GM06990 (cell line): ENCODE measurements around the gene PIWIL1.

ENCODE experiments used
- DNase-seq: peaks from one replicate; pipeline ENCODE4 v3.0.0-alpha.2; 2011; ENCODE audit not compliant: insufficient read length; ENCODE audit errors: extremely low read depth
- H3K27me3 ChIP-seq: replicated peaks from 2 replicates; pipeline ENCODE4 v1.6.0; 2011; ENCODE audit warnings: low read length; ENCODE audit not compliant: control insufficient read depth, insufficient read depth
- H3K36me3 ChIP-seq: 2 replicates; pipeline ENCODE4 v1.5.1; 2011; ENCODE audit warnings: low read length; ENCODE audit not compliant: control insufficient read depth, insufficient read depth
- H3K4me3 ChIP-seq: replicated peaks from 2 replicates; pipeline ENCODE4 v1.5.1; 2011; ENCODE audit warnings: low read depth, mild to moderate bottlenecking, control low read depth, low read length
- TF ChIP-seq, protein P1 (sequence below): IDR thresholded peaks from 2 replicates; pipeline ENCODE4 v1.5.1; 2011; ENCODE audit warnings: low read length, control low read depth, mild to moderate bottlenecking, inconsistent platforms; ENCODE audit not compliant: insufficient read depth, poor library complexity, severe bottlenecking

Gene PIWIL1

GRCh38 chr12:130405332-130405731, 67.6 kb downstream of the PIWIL1 start:
- DNase-seq = no peak
- Histone ChIP-seq H3K4me3 (no peak overlapping the region), H3K36me3 (no peaks in the 10 kb centered on the region), H3K27me3 (no peaks in the 10 kb centered on the region)
- TF ChIP-seq, protein P1, sequence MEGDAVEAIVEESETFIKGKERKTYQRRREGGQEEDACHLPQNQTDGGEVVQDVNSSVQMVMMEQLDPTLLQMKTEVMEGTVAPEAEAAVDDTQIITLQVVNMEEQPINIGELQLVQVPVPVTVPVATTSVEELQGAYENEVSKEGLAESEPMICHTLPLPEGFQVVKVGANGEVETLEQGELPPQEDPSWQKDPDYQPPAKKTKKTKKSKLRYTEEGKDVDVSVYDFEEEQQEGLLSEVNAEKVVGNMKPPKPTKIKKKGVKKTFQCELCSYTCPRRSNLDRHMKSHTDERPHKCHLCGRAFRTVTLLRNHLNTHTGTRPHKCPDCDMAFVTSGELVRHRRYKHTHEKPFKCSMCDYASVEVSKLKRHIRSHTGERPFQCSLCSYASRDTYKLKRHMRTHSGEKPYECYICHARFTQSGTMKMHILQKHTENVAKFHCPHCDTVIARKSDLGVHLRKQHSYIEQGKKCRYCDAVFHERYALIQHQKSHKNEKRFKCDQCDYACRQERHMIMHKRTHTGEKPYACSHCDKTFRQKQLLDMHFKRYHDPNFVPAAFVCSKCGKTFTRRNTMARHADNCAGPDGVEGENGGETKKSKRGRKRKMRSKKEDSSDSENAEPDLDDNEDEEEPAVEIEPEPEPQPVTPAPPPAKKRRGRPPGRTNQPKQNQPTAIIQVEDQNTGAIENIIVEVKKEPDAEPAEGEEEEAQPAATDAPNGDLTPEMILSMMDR = no peak

GRCh38 chr12:130412384-130412783, 74.7 kb downstream of the PIWIL1 start:
- Histone ChIP-seq H3K27me3 (no peaks in the 10 kb centered on the region), H3K4me3 (no peak overlapping the region), H3K36me3 (no peaks in the 10 kb centered on the region)
- TF ChIP-seq, protein P1 = no peak
- DNase-seq = no peak

DNA sequence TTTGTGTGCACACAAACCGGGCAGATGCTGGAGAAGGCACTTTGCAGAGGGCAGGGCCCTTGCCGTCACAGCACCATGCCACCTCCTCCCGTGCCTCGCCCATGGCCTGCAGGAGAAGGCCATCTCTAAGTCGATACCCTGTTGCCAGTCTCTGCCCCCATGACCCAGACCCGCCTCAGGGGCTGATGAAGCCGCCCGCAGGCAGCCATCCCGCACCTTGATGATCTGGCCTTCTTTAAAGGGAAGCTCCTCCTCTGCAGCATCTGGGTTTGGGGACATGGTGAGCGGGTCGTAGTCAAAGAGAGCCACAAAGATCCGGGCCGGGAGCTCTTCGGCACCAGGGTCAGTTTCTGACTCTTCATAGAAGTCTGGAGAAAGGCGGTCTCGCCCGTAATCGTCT, 76.2 kb downstream of the PIWIL1 start:
- Histone ChIP-seq H3K27me3 (no peaks in the 10 kb centered on the region), H3K4me3 (no peak overlapping the region), H3K36me3 (no peaks in the 10 kb centered on the region)
- TF ChIP-seq, protein P1 = no peak
- DNase-seq = no peak

DNA sequence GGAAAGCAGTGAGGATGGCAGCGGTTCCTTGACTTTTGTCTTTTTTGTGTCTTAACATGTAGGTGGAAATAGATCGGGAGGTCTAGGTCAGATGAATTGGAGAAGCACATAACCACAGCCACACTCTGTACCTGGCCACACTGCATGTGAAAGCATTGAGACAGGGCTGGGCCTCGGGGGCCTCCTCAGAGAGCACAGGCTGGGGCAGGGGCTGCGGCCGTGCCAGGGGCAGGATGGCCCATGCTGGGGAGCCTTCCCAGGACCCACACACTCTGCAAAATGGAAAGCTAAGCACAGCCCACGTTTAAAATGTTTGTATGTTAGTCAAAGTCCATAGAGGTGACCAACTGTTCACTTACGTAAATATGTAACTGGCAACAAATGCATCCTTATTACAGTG, 76.7 kb downstream of the PIWIL1 start:
- no peak for DNase-seq
- TF ChIP-seq, protein P1 = no peak
- H3K36me3 ChIP-seq = no peaks in the 10 kb centered on the region
- no peak overlapping the region for H3K4me3 ChIP-seq
- no peaks in the 10 kb centered on the region for H3K27me3 ChIP-seq

DNA sequence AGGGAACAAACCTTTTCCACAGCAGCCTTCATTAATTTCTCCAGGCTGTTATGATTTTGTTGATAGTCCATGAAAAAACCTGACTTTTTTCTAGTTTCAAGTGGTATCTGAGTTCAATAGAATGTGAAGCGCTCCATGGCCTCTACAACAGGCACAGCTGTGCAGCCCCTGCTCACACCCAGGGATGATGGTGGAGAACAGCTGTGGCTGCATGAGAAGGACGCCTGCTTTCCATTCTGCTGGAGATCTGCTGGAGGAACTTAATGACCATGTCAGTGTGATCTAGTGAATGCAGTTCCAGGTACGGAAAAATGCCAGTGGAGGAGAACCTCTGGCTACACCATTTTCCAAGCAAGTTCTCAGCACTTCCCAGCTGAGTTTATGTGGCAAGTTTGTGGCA, 80.6 kb downstream of the PIWIL1 start:
- no peak for DNase-seq
- H3K36me3 ChIP-seq = no peaks in the 10 kb centered on the region
- H3K27me3 ChIP-seq = no peaks in the 10 kb centered on the region
- TF ChIP-seq, protein P1 = no peak
- H3K4me3 ChIP-seq = no peak overlapping the region

GRCh38 chr12:130419116-130419515, 81.4 kb downstream of the PIWIL1 start:
- Histone ChIP-seq H3K36me3 (no peaks in the 10 kb centered on the region), H3K4me3 (no peak overlapping the region), H3K27me3 (no peaks in the 10 kb centered on the region)
- TF ChIP-seq, protein P1 = no peak
- no peak for DNase-seq
